Left ventricle myocardium inferior (tissue), 1 donor: Measurements from ENCODE around the gene FCRLB. TPM values are rescaled to one million over a fixed set of nuclear protein-coding genes. Genes with fewer than 3 reads are reported as not detected.

Experiments
- total RNA-seq: library from RNA; stranded (reverse); fragmentation: NEBNext Ultra II Directional; extraction: Animal tissue kit (Norgen Biotek cat#: 25700); gene quantifications from one replicate; pipeline ENCODE4 v1.2.1, GENCODE V29; 2021
- donor health status: DM: no; HTN: yes; CAD: no; lungs with severe emphysema.

The FCRLB gene
- total RNA-seq, 1 donor from 2014 or later: 0.33 TPM

Other genes with a start within 250 kb of the FCRLB start
- 13.0 TPM for gene FCGR2A, start 216.1 kb upstream of the FCRLB start, total RNA-seq
- gene HSPA6, start 197.0 kb upstream of the FCRLB start, total RNA-seq: 0.58 TPM
- 15.0 TPM for gene FCGR3A, start 171.7 kb upstream of the FCRLB start, total RNA-seq
- 1.5 TPM for gene FCGR3B, start 90.4 kb upstream of the FCRLB start, total RNA-seq
- gene FCGR2B, start 58.4 kb upstream of the FCRLB start, total RNA-seq: 9.7 TPM
- gene FCRLA, start 14.3 kb upstream of the FCRLB start, total RNA-seq: 0.11 TPM
- gene DUSP12, start 28.2 kb downstream of the FCRLB start, total RNA-seq: 8.4 TPM
- gene ATF6, start 44.8 kb downstream of the FCRLB start, total RNA-seq: 13.0 TPM